ENCODE data around the gene SMAD9.

DNA sequence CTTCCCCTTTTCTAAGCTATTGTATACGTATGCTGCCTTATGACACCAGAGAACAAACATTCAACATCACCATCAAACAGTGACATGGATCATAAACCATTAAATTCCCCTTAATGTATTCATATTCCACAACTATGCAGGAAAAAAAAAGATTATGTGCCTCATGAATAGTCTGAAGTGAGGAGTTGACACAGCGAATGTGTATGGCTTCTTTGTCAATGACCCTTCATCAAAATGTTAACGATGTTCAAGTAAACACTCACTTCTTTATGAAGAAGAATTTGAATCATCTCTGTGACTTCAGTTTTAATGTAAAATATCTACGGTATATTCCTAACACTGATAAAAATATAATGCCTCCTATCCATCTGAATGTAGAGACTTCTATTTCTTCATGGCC is 44.6 kb downstream of the SMAD9 start:
- TF ChIP-seq CTCF (IDR thresholded peaks at IDR 0.05): no peak
- TF ChIP-seq POLR2A (IDR thresholded peaks at IDR 0.05): no peak

Data from thyroid gland (tissue), 4 donors.